Stimulated activated CD4-positive, alpha-beta T cell treated with anti-CD3 and anti-CD28 coated beads, Interleukin-4, amount 100 ng/mL, for 48 hours (primary cell): ENCODE measurements around the gene DOK5.

ENCODE experiments used
- DNase-seq, 2 donors: peaks; one replicate each; pipeline ENCODE4 v3.0.0-alpha.2; 2020; ENCODE audit warnings: low read depth in 2 of 2

Gene DOK5

GRCh38 chr20:54608943-54609342 lies 133.6 kb downstream of the DOK5 start:
- no peak for DNase-seq

DNA sequence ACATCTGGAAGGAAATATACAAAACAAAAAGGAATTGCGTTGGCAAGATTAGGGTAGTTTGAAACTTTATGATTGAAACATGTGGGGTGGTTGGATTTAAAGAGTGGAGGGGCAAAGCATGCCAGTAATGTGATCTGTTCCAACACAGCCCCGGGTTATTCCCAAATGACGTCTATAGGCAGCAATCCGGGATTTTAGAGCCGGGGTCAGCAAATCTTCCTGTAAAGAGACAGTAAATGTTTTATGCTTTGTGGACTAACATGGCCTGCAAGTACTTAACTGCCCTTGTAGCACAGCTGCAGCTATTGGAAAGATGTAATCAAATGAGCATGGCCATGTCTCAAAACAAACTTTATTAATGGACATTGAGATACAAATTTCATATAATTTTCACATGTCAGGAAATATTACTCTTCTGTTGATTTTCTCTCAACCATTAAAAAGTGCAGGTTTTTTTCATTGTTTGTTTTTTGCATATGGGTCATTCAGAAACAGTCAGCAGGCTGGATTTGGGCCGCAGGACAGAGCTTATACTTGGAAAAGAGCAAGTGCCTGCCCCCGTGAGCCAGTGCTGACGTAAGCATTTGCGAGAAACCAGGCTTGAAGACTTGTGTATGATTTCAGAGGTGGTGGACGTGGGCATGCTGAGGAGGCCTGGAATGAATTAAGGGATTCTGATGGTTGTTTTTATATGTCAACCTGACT lies 136.5 kb downstream of the DOK5 start:
- DNase-seq, result no peak

- DNase-seq, result no peak
These were observed 143.0 kb downstream of the DOK5 start for GRCh38 chr20:54618412-54618811.

- no peak for DNase-seq
These were observed 143.8 kb downstream of the DOK5 start for GRCh38 chr20:54619181-54619580.

DNA sequence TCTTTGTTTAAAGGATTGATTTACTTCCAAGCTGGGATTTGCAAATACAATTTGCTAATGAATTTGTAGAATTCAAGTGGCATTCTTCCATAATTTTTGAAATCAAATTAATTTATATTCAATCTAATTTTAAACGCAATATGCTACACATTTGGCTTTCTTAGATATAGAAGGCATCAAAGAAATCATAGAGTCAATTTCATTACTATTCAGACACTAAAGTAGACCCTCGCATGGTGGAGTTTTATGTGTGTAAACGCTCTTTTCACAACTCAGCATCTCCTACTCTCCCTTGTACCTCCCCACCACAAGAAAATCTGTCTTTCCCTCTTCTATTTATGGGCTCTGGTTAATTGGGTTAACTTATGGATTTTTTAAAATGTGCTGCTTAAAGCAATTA lies 144.3 kb downstream of the DOK5 start:
- DNase-seq, result no peak

- DNase-seq, result no peak
These were observed 145.2 kb downstream of the DOK5 start for GRCh38 chr20:54620611-54621010.

DNA sequence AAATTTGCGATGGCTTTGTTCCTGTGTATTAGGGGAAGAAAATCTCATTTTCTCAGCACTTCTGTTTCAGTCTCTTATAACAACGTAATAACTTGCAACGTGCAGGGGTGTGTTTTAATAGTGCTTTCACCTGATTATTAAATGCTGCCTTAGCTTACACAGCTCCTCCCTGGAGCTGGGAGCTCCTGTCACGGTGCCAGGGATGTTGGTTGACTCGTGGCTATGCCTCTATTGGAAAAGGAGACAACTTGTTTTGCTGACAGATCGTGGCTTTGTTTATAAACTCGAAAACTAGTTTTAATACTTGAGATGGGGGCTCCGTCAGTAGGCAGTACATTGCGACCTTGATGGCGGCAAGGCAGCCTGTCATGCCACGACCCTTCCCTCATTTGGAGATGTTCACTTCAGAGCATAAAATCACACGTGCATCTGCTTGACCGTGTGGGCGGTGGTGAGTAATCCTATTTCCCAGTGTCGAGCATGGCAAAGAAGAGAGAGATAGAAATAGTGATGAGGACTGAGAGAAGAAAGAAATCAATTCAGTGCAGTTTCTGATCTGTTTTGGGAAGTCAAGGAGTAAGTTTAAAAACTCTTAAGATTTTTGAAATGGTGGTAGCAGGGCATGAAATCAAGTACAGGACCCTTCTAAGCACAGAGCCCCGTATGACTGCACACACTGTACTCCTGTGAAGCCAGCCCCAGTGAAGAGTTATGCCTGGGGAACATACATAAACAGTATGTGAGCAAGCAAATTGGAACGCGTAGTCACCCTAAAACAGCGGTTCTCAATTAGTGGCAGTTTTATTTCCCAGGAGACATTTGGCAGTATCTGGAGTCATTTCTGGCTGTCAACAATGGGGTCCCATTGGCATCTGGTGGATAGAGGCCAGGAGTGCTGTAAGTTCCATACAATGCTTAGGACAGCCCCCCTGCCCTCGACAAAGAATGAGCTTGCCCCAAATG lies 147.2 kb downstream of the DOK5 start:
- peak in 1 of 2 donors; percentile 1 for DNase-seq

DNA sequence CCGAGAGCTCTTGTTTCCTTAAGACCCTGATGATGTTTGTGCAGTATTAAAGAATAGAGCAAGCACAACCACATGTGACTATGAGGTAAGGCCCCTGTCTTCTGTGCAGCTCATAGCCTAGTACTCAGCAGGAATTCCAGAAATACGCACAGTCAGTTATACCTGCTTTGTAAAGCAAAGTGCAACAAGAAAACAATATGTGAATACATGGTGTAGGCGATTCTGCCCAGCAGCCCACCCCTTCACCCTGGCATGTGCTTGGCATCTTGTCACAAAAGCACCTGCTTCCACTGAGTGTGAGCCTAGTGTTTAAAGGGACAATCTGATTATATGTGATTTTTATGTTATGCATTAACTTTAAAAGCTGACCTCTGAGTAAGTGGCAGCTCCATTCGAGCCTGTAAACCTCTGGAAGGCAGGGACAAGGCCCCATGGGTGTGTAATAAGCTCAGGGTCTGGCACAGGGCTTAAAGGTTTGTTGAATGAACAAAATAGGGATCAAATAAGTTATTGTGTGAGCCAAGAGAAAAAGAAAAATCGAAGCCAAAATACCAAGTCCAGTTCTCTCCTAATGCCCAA lies 148.7 kb downstream of the DOK5 start:
- DNase-seq, result no peak

- no peak for DNase-seq
These were observed 149.5 kb downstream of the DOK5 start for GRCh38 chr20:54624706-54625390.

DNA sequence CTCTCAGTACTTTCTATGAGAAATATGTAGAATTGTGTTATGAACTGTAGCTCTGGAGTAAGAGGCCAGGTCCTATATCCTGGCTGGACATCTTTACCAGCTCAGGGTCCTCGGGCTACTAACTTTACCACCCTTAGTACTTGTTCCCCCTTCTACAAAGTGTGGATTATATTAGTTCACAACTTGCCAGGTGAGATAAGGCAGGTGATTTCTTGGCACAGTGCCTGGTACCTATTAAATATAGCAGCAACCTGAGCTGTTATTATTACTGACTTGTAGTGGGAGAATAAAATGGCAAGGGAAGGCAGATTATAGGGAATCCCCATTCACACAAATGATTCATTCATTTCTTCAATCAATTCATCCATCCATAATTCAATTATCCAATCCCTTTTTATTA lies 150.1 kb downstream of the DOK5 start:
- no peak for DNase-seq

- DNase-seq, result no peak
These were observed 150.7 kb downstream of the DOK5 start for GRCh38 chr20:54626126-54626525.

DNA sequence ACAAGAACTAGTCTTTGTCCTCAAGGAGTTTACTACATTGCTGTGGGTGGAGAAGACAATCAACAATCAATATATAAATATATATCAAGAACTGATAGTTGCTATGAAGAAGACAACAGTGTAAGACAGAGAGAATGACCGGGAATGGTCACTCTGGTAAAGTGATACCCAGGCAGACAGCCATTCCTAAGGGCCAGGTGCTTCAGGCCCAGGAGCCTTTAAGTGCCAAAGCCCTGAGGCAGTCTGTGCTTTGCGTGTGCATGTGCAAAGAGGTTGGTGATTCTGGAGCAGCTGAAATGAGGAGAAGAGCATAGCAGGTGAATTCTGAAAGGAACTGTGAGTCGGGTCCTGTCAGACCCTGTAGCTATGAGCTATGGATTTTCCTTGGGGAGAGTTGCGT lies 154.2 kb downstream of the DOK5 start:
- DNase-seq, result no peak

DNA sequence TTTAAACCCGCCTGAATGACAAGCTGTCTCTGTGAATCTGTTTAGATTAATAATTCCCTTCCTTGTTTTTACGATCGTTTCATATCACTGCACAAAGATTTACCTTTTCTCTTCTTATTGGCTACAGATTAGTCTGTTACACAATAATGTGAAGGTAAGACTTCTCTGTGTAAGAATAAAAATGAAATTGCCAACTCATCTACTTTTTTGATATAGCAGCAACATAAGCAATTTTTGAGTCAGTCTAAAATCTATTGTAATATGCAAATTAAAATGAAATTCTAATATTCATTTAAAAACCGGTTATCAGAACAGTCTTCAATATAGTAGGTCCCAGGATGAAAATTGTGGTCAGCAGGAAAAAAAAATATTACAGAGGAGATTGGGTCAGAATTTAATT lies 155.2 kb downstream of the DOK5 start:
- DNase-seq, result no peak

DNA sequence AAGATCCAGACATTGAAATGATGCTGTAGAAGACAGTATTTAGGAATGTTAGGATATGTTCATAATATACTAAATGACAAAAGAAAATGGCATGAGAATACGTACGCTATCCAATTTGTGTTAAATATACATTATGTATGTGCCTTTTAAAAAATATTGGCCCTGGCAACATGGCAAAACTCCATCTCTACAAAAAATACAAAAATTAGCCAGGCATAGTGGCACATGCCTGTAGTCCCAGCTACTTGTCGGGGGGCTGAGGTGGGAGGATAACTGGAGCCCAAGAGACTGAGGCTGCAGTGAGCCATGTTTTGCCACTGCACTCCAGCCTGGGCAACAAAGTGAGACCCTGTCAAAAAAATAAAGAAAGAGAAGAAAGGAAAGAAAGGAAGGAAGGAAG lies 155.7 kb downstream of the DOK5 start:
- DNase-seq, result no peak

DNA sequence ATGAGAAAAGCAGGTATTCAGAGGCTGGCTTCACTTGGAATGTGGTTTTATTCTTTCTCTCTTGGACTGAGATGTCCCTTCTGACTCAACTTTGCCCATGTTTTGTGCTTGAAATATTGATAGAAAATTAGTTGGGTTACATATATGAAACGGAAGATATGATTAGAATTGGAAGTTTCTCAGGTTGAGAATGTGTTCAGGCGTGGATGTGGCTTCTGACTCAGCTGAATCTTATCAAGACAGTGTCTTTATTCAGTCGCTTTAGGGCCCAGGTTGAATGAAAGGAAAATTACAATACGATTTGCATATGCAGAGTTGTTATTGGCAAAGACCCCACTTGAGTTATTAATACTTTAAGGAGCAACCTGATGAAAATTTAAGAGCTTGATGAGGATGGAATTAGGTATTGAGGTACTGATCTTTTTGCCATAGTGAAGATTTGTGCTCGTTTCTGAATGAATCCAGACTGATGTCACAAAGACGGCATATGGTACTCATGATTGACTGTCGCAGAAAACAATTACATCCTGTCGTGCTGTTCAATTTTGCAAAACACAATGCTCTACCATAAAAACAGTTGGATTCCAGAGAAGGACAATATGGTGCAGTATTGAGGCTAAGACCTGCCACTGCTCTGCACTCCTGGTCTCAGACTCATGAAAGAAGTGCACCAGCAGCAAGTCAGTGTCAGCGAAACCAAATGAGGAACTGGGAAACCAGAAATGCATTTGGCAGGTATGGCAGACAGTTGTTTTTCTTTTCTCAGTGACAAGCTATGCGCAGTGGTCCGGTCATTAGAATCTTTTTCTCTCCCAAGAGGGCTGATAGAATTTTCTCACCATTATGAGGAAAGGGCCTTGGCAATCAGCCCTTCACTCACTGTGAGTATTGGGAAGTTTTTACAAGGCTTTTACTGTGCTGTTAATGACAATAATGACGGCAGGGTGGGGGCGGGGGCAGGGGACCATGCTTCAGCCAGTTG lies 158.3 kb downstream of the DOK5 start:
- no peak for DNase-seq

GRCh38 chr20:54636575-54636974 lies 161.2 kb downstream of the DOK5 start:
- no peak for DNase-seq

DNA sequence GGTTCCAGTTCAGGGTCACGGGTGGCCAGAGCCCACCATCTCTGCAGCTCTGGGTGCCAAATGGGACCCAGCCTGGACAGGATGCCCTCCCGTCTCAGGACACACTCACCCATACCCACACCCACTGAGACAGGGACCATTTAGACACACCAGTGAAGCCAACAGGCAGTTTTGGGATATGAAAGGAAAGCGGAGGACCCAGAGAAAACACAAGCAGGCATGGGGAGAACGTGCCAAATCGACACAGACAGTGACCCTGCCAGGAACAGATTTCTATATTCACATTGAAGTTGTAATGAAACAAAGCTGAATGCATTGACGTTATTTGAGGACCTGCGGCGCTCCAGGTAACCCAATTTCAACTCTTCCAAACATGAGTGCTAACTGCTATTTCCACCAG lies 164.5 kb downstream of the DOK5 start:
- no peak for DNase-seq

DNA sequence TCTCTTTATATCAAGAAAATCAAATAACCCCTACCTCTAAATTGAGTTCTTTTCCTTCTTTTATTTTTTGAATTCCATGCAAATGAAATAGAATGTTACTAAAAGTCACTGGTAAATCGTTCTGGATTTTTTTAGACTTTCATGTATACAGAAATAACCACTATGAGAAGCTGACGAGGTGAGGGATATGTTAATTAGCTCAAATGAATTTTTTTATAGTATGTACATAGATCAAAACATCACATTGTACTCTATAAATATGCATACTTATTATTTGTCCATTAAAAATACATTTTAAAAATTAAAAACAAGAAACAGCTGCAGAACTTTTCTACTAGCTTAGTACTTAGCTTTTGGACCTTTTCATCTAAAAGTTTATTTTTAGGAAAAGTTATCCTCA lies 165.4 kb downstream of the DOK5 start:
- DNase-seq, result no peak

DNA sequence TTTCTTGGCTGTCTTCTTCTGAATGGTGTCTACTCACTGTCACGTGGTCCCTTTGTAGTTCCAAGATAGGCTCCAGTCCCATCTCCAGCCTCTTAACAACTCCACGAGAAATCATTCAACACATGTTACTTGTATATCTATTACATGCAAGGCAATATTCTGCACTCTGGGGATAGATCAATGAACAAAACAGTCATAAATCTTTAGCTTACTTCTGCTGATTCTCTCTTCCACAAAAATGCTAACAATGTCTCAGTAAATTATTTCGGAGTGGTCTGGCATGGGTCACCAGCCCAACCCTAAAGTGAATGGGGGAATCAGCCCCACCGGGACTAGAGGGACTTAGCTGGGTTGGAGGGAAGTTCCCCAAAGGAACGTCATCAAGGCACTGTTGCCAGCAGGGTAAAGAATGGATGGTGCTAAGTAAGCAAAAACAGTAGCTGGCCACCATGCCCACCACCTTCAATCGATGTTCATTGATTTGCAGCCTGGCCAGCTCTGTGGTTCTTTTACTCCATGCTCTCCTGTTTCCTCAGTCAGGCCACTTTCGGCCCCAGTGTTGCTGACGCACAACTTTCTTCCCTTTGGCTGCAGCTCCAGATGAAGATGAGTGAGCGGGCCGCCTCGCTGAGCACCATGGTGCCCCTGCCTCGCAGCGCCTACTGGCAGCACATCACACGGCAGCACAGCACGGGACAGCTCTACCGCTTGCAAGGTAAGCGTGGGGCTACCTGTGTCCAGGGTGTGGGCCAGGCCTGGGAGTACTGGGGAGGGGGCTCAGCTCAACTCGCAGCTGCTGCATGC lies 167.7 kb downstream of the DOK5 start:
- no peak for DNase-seq

- no peak for DNase-seq
These were observed 168.4 kb downstream of the DOK5 start for GRCh38 chr20:54643761-54644160.
